Tibial artery (tissue), 4 donors: ENCODE measurements around the gene EGFLAM.
A peak's percentile ranks its signal among the peaks of the same experiment; 100 is the strongest.

ENCODE experiments used
- DNase-seq, 2 donors: peaks; one replicate each; pipeline ENCODE4 v3.0.0-alpha.2; 2019
- H3K27ac ChIP-seq, 2 donors: fragments of 200-600 bp; sonication (generic) in 1 of 2; 1 replicate in 1 of 2; 2 replicates in 1 of 2; pipeline ENCODE4 v1.5.1; 2018 to 2019; ENCODE audit warnings: mild to moderate bottlenecking in 1 of 2
- H3K27me3 ChIP-seq, 2 donors: fragments of 200-600 bp; sonication (generic) in 1 of 2; one replicate each; pipeline versions ENCODE4 v1.5.1 to v1.6.0; 2016 to 2019
- H3K36me3 ChIP-seq, 3 donors: fragments of 200-600 bp; sonication (generic) in 2 of 3; one replicate each; pipeline ENCODE4 v1.5.1; 2016 to 2019; ENCODE audit warnings: mild to moderate bottlenecking in 2 of 3
- H3K4me1 ChIP-seq, 4 donors: fragments of 200-600 bp; sonication (generic) in 2 of 4; 1 replicate in 3 of 4; 2 replicates in 1 of 4; pipeline ENCODE4 v1.5.1; 2016 to 2019
- H3K4me3 ChIP-seq, 2 donors: fragments of 200-600 bp; sonication (generic) in 1 of 2; 1 replicate in 1 of 2; 2 replicates in 1 of 2; pipeline ENCODE4 v1.5.1; 2018 to 2019; ENCODE audit warnings: mild to moderate bottlenecking in 2 of 2
- H3K9me3 ChIP-seq, 3 donors: fragments of 200-600 bp; sonication (generic) in 1 of 3; one replicate each; pipeline ENCODE4 v1.5.1; 2016 to 2019
- CTCF ChIP-seq, 2 experiments: fragments of 200-600 bp in 1 of 2; fragments of 450-650 bp in 1 of 2; IDR thresholded peaks; one replicate each; pipeline ENCODE4 v1.5.1; 2017 to 2019; ENCODE audit warnings: antibody characterized with exemption in 2 of 2, mild to moderate bottlenecking in 1 of 2, moderate library complexity in 1 of 2
- intact Hi-C: fragments of 100-400 bp; cut with DNase I; formaldehyde crosslinking; loops from one replicate; pipeline ENCODE4 v1.15.0; 2023; ENCODE audit warnings: low total_unique reads

The EGFLAM gene

GRCh38 chr5:38455796-38456330, 197.5 kb downstream of the EGFLAM start:
- no peaks in the 10 kb centered on the region for H3K4me1 ChIP-seq
- H3K36me3 ChIP-seq, result peaks cover 6 to 43% (median 11%) of the 10 kb centered on the region in 3 donors
- H3K27ac ChIP-seq, result no peak overlapping the region
- no peaks in the 10 kb centered on the region for H3K27me3 ChIP-seq
- no peaks in the 10 kb centered on the region for H3K9me3 ChIP-seq
- intact Hi-C loops, result no loop called here
- TF ChIP-seq CTCF (IDR thresholded peaks at IDR 0.05), result no peak
- no peak overlapping the region for H3K4me3 ChIP-seq
- no peak for DNase-seq

- intact Hi-C loops, result no loop called here
- H3K27me3 ChIP-seq, result no peaks in the 10 kb centered on the region
- H3K4me1 ChIP-seq, result no peaks in the 10 kb centered on the region
- peaks cover 6 to 33% (median 11%) of the 10 kb centered on the region in 3 donors for H3K36me3 ChIP-seq
- H3K27ac ChIP-seq, result no peak overlapping the region
- H3K9me3 ChIP-seq, result no peaks in the 10 kb centered on the region
- TF ChIP-seq CTCF (IDR thresholded peaks at IDR 0.05), result no peak
- DNase-seq, result no peak
- no peak overlapping the region for H3K4me3 ChIP-seq
These were observed 198.5 kb downstream of the EGFLAM start for GRCh38 chr5:38456657-38457399.

GRCh38 chr5:38458174-38458573, 199.8 kb downstream of the EGFLAM start:
- intact Hi-C loops, result no loop called here
- H3K4me3 ChIP-seq, result no peak overlapping the region
- TF ChIP-seq CTCF (IDR thresholded peaks at IDR 0.05), result no peak

GRCh38 chr5:38462976-38463633, 204.7 kb downstream of the EGFLAM start:
- Histone ChIP-seq H3K27ac (peak overlapping the region; percentile 78 to 91), H3K36me3 (peaks cover 0 to 11% (median 7%) of the 10 kb centered on the region in 3 donors), H3K27me3 (no peaks in the 10 kb centered on the region), H3K9me3 (no peaks in the 10 kb centered on the region), H3K4me3 (no peak overlapping the region), H3K4me1 (peaks cover 10 to 55% (median 47%) of the 10 kb centered on the region in 4 donors)
- no peak for TF ChIP-seq CTCF (IDR thresholded peaks at IDR 0.05)
- DNase-seq, result no peak
- intact Hi-C loops, result no loop called here

More at GRCh38 chr5:38458174-38458573, 199.8 kb downstream of the EGFLAM start:
- H3K9me3 ChIP-seq, result no peaks in the 10 kb centered on the region
- no peaks in the 10 kb centered on the region for H3K27me3 ChIP-seq
- peaks cover 0 to 8% (median 2%) of the 10 kb centered on the region in 4 donors for H3K4me1 ChIP-seq
- no peak overlapping the region for H3K27ac ChIP-seq
- peaks cover 0 to 20% (median 11%) of the 10 kb centered on the region in 3 donors for H3K36me3 ChIP-seq
- no peak for DNase-seq

- H3K27ac ChIP-seq, result peak overlapping the region; percentile 78 to 91
- no peak for DNase-seq
- H3K9me3 ChIP-seq, result no peaks in the 10 kb centered on the region
- H3K27me3 ChIP-seq, result no peaks in the 10 kb centered on the region
- no peak overlapping the region for H3K4me3 ChIP-seq
- TF ChIP-seq CTCF (IDR thresholded peaks at IDR 0.05), result no peak
- peaks cover 0 to 3% (median 0%) of the 10 kb centered on the region in 3 donors for H3K36me3 ChIP-seq
- peaks cover 17 to 63% (median 55%) of the 10 kb centered on the region in 4 donors for H3K4me1 ChIP-seq
- intact Hi-C loops, result no loop called here
These were observed 205.5 kb downstream of the EGFLAM start for GRCh38 chr5:38463634-38464521.
